Keratinocyte (primary cell): ENCODE data around the gene RAB35. TPM values are rescaled to one million over a fixed set of nuclear protein-coding genes. Genes with fewer than 3 reads are reported as not detected.

Experiments used
- DNase-seq: peaks from one replicate; pipeline ENCODE4 v3.0.0-alpha.2; 2011; ENCODE audit warnings: low read depth, missing footprints, low spot score
- FAIRE-seq: peaks from 2 replicates; lab custom pipeline; 2011; peaks lifted over from hg19 to GRCh38; lab: Jason Lieb, UNC
- H2AFZ ChIP-seq: 2 replicates; pipeline ENCODE4 v1.6.0; 2012; ENCODE audit warnings: low read length, control low read depth, inconsistent platforms; ENCODE audit not compliant: control insufficient read depth
- H3K27ac ChIP-seq: 2 replicates; pipeline ENCODE4 v1.5.1; 2011; ENCODE audit warnings: low read length; ENCODE audit not compliant: control insufficient read depth, insufficient read depth
- H3K27me3 ChIP-seq: 3 replicates; pipeline ENCODE4 v1.6.0; 2011; ENCODE audit warnings: low read length; ENCODE audit not compliant: control insufficient read depth, insufficient read depth; ENCODE audit errors: extremely low read depth
- H3K36me3 ChIP-seq, 2 experiments: 2 replicates in 1 of 2; 3 replicates in 1 of 2; pipeline ENCODE4 v1.5.1; 2011; ENCODE audit warnings: low read length in 2 of 2, mild to moderate bottlenecking in 1 of 2; ENCODE audit not compliant: control insufficient read depth in 2 of 2, insufficient read depth in 2 of 2; ENCODE audit errors: extremely low read depth in 1 of 2
- H3K4me1 ChIP-seq: 3 replicates; pipeline ENCODE4 v1.5.1; 2011; ENCODE audit warnings: low read length; ENCODE audit not compliant: control insufficient read depth, insufficient read depth; ENCODE audit errors: extremely low read depth
- H3K4me2 ChIP-seq: 3 replicates; pipeline ENCODE4 v1.6.0; 2011; ENCODE audit warnings: low read depth, low read length; ENCODE audit not compliant: control insufficient read depth, insufficient read depth; ENCODE audit errors: extremely low read depth
- H3K4me3 ChIP-seq, 3 experiments: fragments of 200-600 bp in 1 of 3; sonication (generic) in 1 of 3; 2 replicates in 2 of 3; 3 replicates in 1 of 3; pipeline ENCODE4 v1.5.1; 2011 to 2016; ENCODE audit warnings: low read length in 3 of 3, mild to moderate bottlenecking in 3 of 3, control low read depth in 2 of 3, inconsistent platforms in 1 of 3, low read depth in 1 of 3, mixed read lengths in 1 of 3, mixed run types in 1 of 3, moderate library complexity in 1 of 3; ENCODE audit not compliant: control insufficient read depth in 2 of 3, insufficient read depth in 2 of 3; ENCODE audit errors: extremely low read depth in 1 of 3
- H3K79me2 ChIP-seq: 2 replicates; pipeline ENCODE4 v1.6.0; 2012; ENCODE audit warnings: low read length; ENCODE audit not compliant: control insufficient read depth, insufficient read depth
- H3K9ac ChIP-seq: 3 replicates; pipeline ENCODE4 v1.6.0; 2011; ENCODE audit warnings: low read length; ENCODE audit not compliant: control insufficient read depth, insufficient read depth; ENCODE audit errors: extremely low read depth
- H3K9me1 ChIP-seq: 3 replicates; pipeline ENCODE4 v1.6.0; 2011; ENCODE audit warnings: low read length; ENCODE audit not compliant: control insufficient read depth, insufficient read depth; ENCODE audit errors: extremely low read depth
- H3K9me3 ChIP-seq: 2 replicates; pipeline ENCODE4 v1.5.1; 2012; ENCODE audit warnings: low read depth, low read length; ENCODE audit not compliant: control insufficient read depth
- H4K20me1 ChIP-seq: 3 replicates; pipeline ENCODE4 v1.6.0; 2011; ENCODE audit warnings: low read length; ENCODE audit not compliant: control insufficient read depth, insufficient read depth; ENCODE audit errors: extremely low read depth
- EZH2 ChIP-seq: IDR thresholded peaks from one replicate; pipeline ENCODE4 v1.6.1; 2012; ENCODE audit warnings: inconsistent platforms, mild to moderate bottlenecking, low read length, moderate library complexity
- dilution Hi-C: fragments of 300-500 bp; cut with MboI; formaldehyde crosslinking; loops from one replicate; pipeline ENCODE4 v1.7.0; 2020; ENCODE audit warnings: low sequenced_read_pairs; ENCODE audit not compliant: extremely low pct_ligation_motif_present
- polyA plus RNA-seq, 5 experiments: library from polyadenylated mRNA; depleted of rRNA in 3 of 5; stranded (reverse) in 3 of 5; stranded (forward) in 1 of 5; unstranded in 1 of 5; fragments of >200 nt; gene quantifications; 1 replicate in 1 of 5; 2 replicates in 3 of 5; 3 replicates in 1 of 5; pipeline versions ENCODE4 v1.2.1 to v1.2.3, GENCODE V29; 2011 to 2012; ENCODE audit warnings: missing spikeins in 2 of 5, low read depth in 1 of 5, low replicate concordance in 1 of 5
- TF ChIP-seq, protein P1 (sequence below), 3 experiments: IDR thresholded peaks in 1 of 3; conservative IDR thresholded peaks in 1 of 3; optimal IDR thresholded peaks in 1 of 3; 2 replicates in 2 of 3; 3 replicates in 1 of 3; pipeline versions ENCODE3 to v1.5.1; 2011; ENCODE audit warnings: low read length in 3 of 3, mild to moderate bottlenecking in 3 of 3, moderate library complexity in 2 of 3, control low read depth in 1 of 3, inconsistent platforms in 1 of 3; ENCODE audit not compliant: insufficient read depth in 2 of 3; ENCODE audit errors: extremely low read depth in 1 of 3

The RAB35 gene
- polyA plus RNA-seq, 1 donor (not counting 4 experiments of a cell fraction or from before 2014, with no cell fraction given) = 68.4 TPM

DNA sequence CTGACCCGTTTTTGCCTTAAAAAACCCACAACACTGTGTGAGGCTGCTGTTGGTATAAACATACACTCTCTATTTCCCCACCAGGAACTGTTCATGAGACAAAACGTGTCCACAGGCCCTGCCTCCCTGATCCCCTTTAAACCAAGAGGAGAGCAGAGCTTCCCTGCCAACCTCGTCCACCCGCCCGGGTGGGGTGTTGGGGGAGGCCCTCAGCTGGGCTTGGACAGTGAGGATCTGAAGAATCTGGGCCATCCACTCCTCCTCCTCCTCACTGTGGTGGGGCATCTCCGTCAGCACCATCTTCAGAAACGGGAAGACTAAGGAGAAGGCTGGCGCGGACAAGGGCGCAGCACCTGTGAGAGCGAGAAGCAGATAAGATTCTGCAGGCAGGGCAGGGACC is 41.1 kb upstream of the RAB35 start:
- TF ChIP-seq, protein P1, sequence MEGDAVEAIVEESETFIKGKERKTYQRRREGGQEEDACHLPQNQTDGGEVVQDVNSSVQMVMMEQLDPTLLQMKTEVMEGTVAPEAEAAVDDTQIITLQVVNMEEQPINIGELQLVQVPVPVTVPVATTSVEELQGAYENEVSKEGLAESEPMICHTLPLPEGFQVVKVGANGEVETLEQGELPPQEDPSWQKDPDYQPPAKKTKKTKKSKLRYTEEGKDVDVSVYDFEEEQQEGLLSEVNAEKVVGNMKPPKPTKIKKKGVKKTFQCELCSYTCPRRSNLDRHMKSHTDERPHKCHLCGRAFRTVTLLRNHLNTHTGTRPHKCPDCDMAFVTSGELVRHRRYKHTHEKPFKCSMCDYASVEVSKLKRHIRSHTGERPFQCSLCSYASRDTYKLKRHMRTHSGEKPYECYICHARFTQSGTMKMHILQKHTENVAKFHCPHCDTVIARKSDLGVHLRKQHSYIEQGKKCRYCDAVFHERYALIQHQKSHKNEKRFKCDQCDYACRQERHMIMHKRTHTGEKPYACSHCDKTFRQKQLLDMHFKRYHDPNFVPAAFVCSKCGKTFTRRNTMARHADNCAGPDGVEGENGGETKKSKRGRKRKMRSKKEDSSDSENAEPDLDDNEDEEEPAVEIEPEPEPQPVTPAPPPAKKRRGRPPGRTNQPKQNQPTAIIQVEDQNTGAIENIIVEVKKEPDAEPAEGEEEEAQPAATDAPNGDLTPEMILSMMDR (optimal IDR thresholded peaks at IDR 0.05 in 1 of 3, IDR thresholded peaks at IDR 0.05 in 1 of 3, conservative IDR thresholded peaks at IDR 0.05 in 1 of 3; ENCODE audit: extremely low read depth in 1 of 3, insufficient read depth in 2 of 3, low read length in 3 of 3) = no peak
- TF ChIP-seq EZH2 = no peak
- dilution Hi-C loops = no loop called here
- Histone ChIP-seq H2AFZ (no peak overlapping the region), H3K4me3 (no peak overlapping the region), H3K27me3 (no peaks in the 10 kb centered on the region), H4K20me1 (peaks cover 3% of the 10 kb centered on the region), H3K9ac (no peak overlapping the region), H3K4me1 (no peaks in the 10 kb centered on the region), H3K9me1 (peaks cover 2% of the 10 kb centered on the region), H3K27ac (no peak overlapping the region), H3K36me3 (peaks cover 67 to 80% of the 10 kb centered on the region in 2 experiments), H3K4me2 (no peak overlapping the region), H3K9me3 (no peaks in the 10 kb centered on the region), H3K79me2 (no peaks in the 10 kb centered on the region)
- no peak for DNase-seq
- no peak for FAIRE-seq

DNA sequence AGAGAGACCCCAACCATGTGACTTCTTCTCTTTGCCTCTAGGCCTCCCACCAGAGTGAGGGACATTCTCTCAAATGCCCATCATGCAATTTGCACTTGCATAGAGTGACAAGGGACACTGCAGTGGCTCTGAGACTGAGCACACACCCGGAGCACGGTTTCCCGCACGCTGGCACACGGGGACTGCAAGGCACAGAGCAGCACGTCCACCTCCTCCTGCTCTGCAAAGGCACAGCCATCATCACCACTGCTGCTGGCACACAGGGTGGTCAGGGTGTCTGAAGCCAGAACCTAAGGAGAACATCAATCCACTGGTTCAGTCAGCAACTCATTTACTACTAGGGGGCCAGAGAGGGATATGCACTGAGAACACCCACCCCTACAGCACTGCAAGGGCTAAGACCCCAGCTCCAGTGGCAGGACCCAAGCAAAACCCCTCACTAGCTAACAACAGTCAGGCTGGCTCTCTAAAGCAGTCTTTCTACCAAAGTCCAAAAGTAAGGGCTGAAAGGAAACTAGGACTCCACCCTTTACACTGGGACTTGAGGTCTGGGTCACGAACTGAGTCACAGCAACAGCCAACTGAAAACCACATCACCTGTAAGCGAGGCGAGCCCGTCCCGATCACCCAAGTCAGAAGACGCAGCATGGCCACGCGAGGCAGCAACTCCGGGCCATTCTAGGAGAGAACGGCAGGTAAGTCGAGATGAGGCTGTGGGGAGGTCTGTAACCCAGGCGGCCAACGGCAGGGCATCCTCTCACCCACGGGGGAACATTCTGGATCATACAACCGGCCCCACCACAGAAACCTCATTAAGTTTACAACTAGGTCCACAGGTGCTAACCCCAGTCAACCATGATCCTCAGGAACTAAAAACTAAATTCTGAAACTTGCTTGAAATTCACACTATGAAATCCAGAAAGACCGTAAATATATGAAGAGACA is 40.0 kb upstream of the RAB35 start:
- Histone ChIP-seq H3K27ac (no peak overlapping the region), H3K4me1 (no peaks in the 10 kb centered on the region), H3K27me3 (no peaks in the 10 kb centered on the region), H3K79me2 (no peaks in the 10 kb centered on the region), H3K9me1 (peaks cover 2% of the 10 kb centered on the region), H3K4me2 (no peak overlapping the region), H3K36me3 (peaks cover 61 to 74% of the 10 kb centered on the region in 2 experiments), H4K20me1 (peaks cover 3% of the 10 kb centered on the region), H3K4me3 (no peak overlapping the region), H2AFZ (no peak overlapping the region), H3K9me3 (no peaks in the 10 kb centered on the region), H3K9ac (no peak overlapping the region)
- DNase-seq = no peak
- FAIRE-seq = no peak
- dilution Hi-C loops = no loop called here
- TF ChIP-seq, protein P1 (optimal IDR thresholded peaks at IDR 0.05 in 1 of 3, IDR thresholded peaks at IDR 0.05 in 1 of 3, conservative IDR thresholded peaks at IDR 0.05 in 1 of 3; ENCODE audit: extremely low read depth in 1 of 3, insufficient read depth in 2 of 3, low read length in 3 of 3) = no peak
- no peak for TF ChIP-seq EZH2
